Measurements from ENCODE around the gene LRRC4C.
"Not testable (repeated sequence)": the region's sequence is repeated elsewhere in the genome, so short reads cannot be mapped to it uniquely, and the experiment has no call there.

The LRRC4C gene

DNA sequence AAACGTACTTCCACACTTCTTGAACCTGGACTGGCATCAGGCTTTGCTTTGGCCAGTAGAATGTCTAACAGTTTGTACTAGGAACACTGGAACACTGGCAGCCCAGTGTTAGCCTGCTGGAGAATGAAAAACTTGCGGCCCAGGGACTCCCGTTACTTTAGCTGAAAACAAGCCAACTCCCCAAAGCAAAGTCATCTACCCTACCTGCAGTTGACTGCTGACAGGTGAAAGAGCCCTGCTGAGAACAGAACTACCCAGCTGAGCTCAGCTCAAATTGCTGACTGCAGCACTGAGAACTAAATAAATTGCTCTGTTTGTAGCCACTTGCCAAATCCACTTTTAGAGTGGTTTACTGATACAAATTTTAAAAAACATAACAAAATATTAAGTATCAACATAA, 342.5 kb downstream of the LRRC4C start:
- DNase-seq (ENCODE audit: low spot score) = no peak

- DNase-seq (ENCODE audit: low spot score) = no peak
These were observed 344.4 kb downstream of the LRRC4C start for GRCh38 chr11:41115066-41115465.

- no peak for DNase-seq (ENCODE audit: low spot score)
These were observed 346.3 kb downstream of the LRRC4C start for GRCh38 chr11:41113160-41113559.

- no peak for DNase-seq (ENCODE audit: low spot score)
These were observed 348.9 kb downstream of the LRRC4C start for GRCh38 chr11:41110527-41110926.

DNA sequence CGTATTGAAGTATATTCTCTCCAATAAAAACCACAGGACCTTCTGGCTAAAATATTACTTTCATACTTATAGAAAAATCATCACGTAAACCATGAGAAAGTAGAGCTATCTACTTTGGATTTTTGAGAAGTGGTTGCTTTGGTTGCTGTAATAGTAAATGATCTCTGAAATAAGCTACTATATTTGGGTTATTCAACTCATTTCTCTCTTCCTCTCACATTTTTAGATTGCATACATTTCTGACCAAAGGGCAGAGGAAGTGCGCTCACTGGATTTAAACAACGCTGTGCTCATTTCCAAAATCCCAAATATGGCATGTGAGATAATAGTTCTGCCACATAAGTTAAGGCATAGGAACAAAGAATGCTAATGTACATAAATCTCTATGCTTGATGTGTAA, 357.0 kb downstream of the LRRC4C start:
- no peak for DNase-seq (ENCODE audit: low spot score)

DNA sequence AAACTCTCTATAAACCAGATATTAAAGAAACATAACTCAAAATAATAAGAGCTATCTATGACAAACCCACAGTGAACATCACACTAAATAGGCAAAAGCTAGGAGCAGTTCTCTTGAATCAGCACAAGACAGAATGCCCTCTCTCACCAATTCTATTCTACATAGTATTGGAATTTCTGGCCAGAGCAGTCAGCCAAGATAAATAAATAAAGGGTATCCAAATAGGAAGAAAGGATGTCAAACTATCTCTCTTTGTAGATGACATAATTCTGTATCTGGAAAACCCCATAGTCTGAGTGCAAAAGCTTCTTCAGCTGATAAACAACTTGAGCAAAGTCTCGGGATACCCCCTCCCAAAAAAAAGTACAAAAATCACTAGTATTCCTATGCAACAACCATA, 359.8 kb downstream of the LRRC4C start:
- DNase-seq (ENCODE audit: low spot score) = no peak

DNA sequence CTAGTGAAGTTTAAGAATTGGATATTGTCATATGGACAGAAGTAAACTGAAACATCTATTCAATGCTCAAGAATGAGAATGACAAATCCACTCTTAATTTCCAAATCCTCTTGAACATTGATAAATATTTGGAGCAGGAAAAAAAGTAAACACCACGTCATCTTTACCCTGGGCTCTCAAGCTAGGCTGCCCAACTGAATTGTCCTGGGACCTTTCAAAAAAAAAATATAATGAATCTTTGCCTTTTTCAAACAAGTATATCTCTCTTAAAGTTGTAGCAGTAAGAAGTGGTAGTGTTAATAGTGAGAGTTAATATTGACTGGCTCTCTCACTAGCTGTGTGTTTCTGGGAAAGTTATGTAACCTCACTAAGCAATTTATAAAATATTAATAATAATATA, 374.3 kb downstream of the LRRC4C start:
- DNase-seq (ENCODE audit: low spot score) = no peak

DNA sequence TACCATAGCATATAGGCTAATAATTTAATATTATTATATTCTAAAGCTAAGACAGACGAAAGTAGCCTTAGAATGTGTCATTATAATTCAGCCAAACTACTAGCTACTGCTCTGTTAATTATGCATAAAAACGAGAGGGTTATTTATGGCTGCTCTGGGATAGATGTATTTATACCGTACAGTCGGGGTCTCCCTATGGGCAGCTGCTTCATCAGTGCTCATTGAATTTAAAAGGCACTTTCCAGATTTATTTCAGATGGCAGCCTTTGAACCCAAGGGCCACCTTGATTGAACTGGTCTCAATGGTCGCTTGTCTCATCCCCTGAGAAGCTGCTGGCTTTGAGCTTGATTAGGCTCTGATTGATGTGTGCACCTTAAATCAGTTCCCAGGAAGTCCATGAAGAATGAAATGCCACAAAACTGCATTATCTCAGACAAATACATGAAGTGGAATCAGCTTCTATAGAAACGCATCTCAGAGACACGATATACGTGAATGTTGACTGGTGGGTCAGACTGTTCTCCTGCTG, 377.6 kb downstream of the LRRC4C start:
- no peak for DNase-seq (ENCODE audit: low spot score)

GRCh38 chr11:41074318-41074717, 385.1 kb downstream of the LRRC4C start:
- DNase-seq (ENCODE audit: low spot score) = no peak

DNA sequence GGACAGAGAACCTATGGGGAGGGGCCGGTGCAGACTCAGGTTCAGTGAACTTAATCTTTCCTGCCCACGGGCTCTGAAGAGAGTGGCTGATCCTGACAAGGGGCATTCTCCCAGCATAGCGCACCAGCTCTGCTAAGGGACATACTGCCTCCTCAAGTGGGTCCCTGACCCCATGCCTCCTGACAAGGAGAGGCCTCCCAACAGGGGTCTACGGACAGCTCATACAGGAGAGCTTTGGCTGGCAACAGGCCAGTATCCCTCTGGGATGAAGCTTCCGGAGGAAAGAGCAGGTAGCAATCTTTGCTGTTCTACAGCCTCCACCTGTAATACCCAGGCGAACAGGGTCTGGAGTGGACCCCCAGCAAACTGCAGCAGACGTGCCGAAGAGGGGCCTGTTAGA, 394.0 kb downstream of the LRRC4C start:
- DNase-seq (ENCODE audit: low spot score) = no peak

- DNase-seq (ENCODE audit: low spot score) = no peak
These were observed 401.3 kb downstream of the LRRC4C start for GRCh38 chr11:41058138-41058537.

GRCh38 chr11:41056892-41057569, 402.4 kb downstream of the LRRC4C start:
- DNase-seq (ENCODE audit: low spot score) = no peak

DNA sequence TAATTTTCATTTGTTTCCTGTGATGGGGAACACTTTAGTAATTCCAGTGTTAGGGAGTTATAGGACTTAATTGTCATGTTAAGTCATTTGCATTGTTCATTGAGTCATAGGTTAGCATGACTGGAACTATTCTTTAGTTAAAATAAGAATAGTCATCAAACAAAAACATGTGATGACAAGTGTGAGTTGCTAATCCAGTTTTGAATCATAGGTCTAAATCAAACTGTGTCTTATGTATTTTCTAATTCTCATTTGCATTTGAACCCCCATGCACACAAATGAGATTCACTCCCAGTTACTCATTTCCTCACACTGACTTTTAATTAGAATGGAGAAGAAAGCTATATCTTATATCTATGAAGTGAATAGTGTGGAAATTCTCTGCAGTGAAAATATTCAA, 405.6 kb downstream of the LRRC4C start:
- DNase-seq (ENCODE audit: low spot score) = no peak

DNA sequence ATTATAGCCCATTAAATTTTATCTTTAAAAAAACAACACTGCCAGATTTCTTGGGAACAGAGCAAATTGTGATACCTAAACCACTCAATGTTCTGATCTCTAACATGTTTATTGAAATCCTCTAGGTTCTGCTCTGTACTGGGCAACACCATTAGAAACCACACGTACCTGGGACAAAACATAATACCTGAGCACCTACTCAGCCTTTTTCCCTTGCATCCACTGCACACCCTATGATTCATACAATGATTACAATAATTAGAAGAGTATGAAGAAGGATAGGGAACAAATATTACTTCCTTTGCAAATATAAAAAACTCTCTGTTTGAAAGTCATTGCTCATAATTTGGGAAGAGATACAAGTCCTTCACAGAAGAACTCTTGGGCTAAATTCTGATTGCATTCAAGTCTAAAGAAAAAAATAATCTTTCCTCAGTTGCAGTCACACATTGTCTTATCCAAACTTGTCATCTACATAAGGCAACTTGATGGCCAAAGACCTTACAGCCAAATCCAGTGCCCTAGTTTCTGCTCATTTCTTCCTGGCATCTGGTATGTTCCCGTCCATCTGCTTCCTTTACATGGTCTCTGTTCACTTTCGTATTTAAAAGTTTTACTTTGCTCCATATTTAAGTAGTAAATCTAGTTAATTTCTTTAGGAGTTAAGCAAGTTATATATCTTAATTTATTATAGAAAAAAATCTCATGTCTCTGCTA, 407.4 kb downstream of the LRRC4C start:
- no peak for DNase-seq (ENCODE audit: low spot score)

- DNase-seq (ENCODE audit: low spot score) = no peak
These were observed 408.7 kb downstream of the LRRC4C start for GRCh38 chr11:41050791-41051190.

DNA sequence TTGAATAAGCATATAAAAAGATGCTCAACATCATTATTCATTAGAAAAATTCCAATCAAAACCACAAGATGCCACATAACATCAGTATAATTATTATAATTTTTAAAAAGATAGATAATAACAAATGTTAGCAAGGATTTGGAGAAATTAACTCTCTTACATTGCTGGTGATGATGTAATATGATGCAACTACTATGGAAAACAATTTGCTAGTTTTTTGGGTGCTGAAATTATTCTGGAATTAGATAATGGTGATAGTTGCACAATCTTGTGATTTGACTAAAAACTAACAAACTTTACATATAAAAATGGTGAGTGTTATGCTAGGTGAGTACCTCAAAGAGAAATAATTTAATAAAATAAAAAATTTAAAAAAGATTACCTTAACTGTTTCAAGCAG, 412.2 kb downstream of the LRRC4C start:
- no peak for DNase-seq (ENCODE audit: low spot score)

DNA sequence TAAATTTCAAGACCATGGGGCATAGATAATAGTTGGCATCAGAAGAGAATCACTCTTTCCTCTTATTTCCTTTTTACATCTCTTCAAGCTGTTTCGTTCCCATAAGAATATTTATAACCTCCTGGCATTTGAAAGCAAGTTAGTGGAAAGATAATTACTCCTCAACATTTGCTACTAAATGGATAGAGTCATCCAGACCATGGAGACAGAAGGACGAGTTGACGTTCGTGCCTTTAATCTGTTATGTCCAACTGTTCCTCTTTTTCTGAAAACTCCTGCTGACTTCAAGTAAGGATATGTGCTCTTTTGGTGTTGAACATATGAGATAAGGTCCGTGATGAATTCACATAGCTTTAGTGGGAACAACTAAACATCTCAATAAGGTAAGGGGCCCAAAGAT, 414.2 kb downstream of the LRRC4C start:
- DNase-seq (ENCODE audit: low spot score) = no peak

DNA sequence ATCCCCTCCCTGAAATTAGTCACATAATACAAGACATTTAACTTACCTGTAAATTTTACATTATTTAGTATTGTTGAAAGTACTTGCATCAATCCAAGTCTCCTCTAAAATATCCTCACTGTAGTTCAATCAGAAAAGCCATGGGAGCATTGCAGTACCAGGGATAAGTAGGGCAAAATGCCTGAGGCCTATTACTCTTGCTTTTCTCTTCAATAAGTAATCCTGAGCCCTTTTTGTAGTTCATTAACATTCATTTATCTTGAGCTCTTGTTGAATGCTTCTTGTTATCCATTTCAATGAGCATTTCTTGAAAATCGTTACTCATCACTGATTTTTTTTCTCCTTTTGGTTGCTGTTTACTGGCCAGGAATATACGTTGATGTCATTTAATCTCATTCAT, 414.7 kb downstream of the LRRC4C start:
- DNase-seq (ENCODE audit: low spot score) = no peak

DNA sequence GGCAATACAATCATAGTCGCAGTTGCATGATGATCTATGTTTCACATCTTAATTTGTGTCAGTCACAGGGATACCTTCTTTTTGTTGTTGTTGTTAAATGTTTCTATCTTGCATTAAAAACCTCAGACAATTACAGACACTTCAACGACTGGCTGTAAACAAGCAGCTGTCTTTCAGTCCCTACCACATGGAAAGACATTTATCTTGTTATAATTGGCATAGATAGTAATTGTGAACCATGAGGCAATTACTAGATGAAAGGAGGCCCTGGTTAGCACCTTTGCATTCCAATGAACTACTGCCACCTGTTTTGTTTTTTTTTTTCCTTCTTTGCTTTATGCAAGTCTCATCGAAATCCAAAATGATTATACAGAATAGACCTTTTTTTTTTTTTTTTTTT, 416.8 kb downstream of the LRRC4C start:
- no peak for DNase-seq (ENCODE audit: low spot score)

GRCh38 chr11:41040474-41040873, 419.0 kb downstream of the LRRC4C start:
- no peak for DNase-seq (ENCODE audit: low spot score)

GRCh38 chr11:41039592-41039991, 419.9 kb downstream of the LRRC4C start:
- no peak for DNase-seq (ENCODE audit: low spot score)

DNA sequence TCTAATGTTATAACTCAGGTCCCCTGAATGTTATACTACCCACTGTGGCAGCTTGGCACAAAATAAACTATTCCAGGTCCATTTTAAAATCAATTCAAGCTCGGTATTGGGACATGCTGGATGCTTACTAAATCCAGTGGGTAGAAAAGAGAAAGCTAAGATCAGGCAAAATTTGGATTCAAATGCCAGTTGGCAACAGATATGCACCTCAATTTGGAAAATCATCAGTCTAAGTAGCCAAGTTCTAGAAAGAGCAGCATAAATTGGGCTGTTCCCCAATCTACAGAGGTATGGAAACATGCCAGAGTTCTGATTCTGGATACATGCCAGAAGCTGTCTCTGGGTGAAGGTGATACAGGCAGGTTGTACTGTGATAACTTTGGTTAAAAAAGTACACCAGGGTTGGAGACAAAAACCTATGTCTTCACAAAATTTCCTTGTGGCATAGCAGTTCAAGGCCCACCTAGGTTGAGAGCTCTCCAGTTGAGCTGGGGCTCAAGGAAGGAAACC, 427.8 kb downstream of the LRRC4C start:
- DNase-seq (ENCODE audit: low spot score) = no peak

DNA sequence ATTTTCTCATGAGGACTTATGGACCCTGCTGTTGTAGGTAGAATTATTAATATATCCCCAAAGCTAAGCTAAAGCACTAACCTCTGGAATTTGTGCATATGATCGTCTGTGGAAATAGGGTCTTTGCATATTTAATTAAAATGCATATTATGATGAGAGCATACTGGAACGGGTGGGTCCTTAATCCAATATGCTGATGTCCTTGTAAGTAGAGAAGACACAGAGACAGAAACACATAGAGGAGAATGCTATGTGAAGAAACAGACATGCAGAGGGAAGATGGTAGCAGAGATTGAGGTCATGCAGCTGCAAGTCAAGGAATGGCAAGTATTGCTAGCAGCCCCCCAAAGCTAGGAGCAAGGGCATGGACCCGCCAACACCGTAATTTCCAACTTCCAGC, 439.2 kb downstream of the LRRC4C start:
- no peak for DNase-seq (ENCODE audit: low spot score)

GRCh38 chr11:41019666-41020065, 439.8 kb downstream of the LRRC4C start:
- DNase-seq (ENCODE audit: low spot score) = not testable (repeated sequence)
